ENCODE measurements around the gene KANSL1.

- TF ChIP-seq, protein P1, sequence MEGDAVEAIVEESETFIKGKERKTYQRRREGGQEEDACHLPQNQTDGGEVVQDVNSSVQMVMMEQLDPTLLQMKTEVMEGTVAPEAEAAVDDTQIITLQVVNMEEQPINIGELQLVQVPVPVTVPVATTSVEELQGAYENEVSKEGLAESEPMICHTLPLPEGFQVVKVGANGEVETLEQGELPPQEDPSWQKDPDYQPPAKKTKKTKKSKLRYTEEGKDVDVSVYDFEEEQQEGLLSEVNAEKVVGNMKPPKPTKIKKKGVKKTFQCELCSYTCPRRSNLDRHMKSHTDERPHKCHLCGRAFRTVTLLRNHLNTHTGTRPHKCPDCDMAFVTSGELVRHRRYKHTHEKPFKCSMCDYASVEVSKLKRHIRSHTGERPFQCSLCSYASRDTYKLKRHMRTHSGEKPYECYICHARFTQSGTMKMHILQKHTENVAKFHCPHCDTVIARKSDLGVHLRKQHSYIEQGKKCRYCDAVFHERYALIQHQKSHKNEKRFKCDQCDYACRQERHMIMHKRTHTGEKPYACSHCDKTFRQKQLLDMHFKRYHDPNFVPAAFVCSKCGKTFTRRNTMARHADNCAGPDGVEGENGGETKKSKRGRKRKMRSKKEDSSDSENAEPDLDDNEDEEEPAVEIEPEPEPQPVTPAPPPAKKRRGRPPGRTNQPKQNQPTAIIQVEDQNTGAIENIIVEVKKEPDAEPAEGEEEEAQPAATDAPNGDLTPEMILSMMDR (conservative IDR thresholded peaks at IDR 0.05; ENCODE audit: low read depth, low read length), result no peak
- TF ChIP-seq EZH2 (IDR thresholded peaks at IDR 0.05; ENCODE audit: low read length, unreplicated experiment) (no peak), EZH2phosphoT487 (IDR thresholded peaks at IDR 0.05; ENCODE audit: borderline replicate concordance, low read length) (no peak)
Measured at GRCh38 chr17:46071796-46072195, 121.4 kb downstream of the KANSL1 start.

Measured in PC-3 (cell line).